Stimulated activated CD8-positive, alpha-beta memory T cell treated with anti-CD3 and anti-CD28 coated beads, Interleukin-7, amount 100 ng/mL, for 24 hours (primary cell): ENCODE results near the gene MYO5C.
"Not testable (repeated sequence)": the region's sequence is repeated elsewhere in the genome, so short reads cannot be mapped to it uniquely, and the experiment has no call there.

Experiments
- DNase-seq: peaks from one replicate; pipeline ENCODE4 v3.0.0-alpha.2; 2020; ENCODE audit warnings: low read depth

The MYO5C gene

DNA sequence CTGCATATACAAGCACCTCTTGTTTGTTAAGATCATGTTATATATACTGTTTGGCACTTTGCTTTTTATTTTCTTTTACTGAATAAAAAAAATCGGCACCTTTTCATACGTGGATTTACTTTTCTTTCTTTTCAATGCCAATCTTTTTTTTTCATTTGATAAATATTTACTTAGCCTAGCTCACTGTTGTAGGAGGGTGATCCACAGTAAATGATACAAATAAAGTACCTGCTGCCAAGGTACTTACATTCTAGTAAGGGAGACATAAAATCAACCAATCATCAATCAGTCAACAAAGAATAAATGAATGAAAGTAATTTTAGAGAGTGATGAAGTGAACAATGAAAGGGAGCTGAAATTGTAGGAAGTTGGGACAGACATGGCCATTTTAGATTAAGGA is 122.7 kb downstream of the MYO5C start:
- no peak for DNase-seq

DNA sequence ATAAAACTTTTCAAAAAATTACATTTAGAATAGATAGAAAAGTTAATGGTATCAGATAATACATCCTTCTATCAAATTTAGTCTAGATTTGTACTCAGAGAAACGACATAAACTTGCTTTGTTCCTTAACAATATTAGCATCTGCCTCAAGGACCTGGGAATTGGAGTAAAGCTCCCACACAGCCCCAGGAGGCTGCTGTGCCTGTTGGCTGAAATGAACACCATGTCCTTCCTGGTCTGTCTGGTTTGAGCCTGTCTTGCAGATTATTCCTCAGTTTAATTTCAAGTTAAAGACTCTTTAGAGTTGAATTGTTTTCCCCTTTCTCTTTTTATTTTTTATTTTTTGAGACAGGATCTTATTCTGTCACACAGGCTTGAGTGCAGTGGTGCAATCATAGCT is 123.8 kb downstream of the MYO5C start:
- DNase-seq: no peak

DNA sequence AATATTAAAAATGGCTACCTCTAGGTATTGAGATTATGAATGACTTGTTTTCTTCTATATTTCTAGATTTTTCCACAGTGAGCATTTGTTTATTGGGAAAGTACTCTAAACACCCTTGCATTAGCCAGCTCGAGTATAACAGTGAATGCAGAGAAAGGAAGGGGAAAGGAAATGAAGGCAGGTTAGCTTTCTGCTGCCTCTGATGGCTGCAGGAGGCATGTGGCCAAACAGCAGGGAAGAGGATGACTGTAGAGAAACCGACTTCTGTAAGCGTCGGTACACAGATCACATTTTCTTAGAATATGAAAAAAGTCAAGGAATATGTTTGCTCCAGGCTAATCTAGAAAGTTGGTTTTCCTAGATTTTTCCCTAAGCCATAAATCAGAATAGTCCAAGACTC is 124.2 kb downstream of the MYO5C start:
- no peak for DNase-seq

DNA sequence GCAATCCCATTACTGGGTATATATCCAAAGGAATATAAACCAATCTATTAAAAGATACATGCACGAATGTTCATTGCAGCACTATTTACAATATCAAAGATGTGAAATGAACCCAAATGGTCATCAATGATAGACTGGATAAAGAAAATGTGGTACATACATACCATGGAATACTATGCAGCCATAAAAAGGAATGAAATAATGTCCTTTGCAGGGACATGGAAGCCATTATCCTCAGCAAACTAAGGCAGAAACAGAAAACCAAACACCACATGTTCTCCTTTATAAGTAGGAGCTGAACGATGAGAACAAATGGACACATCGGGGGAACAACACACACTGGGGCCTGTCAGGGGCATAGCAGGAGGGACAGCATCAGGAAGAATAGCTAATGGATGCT is 125.4 kb downstream of the MYO5C start:
- DNase-seq: not testable (repeated sequence)

DNA sequence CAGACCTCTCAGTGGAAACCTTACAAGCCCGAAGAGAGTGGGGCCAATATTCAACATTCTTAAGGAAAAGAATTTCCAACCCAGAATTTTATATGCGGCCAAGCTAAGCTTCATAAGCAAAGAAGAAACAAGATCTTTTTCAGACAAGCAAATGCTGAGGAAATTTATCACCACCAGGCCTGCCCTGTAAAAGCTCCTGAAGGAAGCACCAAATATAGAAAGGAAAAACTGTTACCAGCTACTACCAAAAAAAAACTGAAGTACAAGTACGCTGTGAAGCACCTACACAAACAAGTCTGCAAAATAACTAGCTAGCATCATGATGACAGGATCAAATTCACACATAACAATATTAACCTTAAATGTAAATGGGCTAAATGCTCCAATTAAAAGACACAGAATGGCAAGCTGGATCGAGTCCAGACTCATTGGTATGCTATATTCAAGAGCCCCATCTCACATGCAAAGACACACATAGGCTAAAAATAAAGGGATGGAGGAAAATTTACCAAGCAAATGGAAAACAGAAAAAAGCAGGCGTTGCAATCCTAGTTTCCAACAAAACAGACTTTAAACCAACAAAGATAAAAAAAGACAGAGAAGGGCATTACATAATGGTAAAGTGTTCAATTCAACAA is 130.0 kb downstream of the MYO5C start:
- not testable (repeated sequence) for DNase-seq

DNA sequence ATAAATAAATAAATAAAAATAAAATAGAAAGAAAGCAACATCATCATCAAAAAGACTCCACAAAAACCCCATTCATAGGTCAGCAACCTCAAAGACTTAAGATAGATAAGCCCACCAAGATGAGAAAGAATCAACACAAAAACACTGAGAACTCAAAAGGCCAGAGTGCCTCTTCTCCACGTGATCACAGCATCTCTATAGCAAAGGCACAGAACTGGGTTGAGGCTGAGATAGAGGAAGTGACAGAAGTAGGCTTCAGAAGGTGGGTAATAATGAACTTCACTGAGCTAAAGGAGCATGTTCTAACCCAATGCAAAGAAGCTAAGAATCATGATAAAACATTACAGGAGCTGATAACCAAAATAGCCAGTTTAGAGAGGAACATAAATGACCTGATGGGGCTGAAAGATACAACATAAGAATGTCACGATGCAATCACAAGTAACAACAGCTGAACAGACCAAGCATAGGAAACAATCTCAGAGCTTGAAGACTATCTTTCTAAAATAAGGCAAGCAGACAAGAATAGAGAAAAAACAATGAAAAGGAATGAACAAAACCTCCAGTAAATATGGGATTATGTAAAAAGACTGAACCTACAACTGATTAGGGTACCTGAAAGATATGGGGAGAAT is 130.9 kb downstream of the MYO5C start:
- no peak for DNase-seq

DNA sequence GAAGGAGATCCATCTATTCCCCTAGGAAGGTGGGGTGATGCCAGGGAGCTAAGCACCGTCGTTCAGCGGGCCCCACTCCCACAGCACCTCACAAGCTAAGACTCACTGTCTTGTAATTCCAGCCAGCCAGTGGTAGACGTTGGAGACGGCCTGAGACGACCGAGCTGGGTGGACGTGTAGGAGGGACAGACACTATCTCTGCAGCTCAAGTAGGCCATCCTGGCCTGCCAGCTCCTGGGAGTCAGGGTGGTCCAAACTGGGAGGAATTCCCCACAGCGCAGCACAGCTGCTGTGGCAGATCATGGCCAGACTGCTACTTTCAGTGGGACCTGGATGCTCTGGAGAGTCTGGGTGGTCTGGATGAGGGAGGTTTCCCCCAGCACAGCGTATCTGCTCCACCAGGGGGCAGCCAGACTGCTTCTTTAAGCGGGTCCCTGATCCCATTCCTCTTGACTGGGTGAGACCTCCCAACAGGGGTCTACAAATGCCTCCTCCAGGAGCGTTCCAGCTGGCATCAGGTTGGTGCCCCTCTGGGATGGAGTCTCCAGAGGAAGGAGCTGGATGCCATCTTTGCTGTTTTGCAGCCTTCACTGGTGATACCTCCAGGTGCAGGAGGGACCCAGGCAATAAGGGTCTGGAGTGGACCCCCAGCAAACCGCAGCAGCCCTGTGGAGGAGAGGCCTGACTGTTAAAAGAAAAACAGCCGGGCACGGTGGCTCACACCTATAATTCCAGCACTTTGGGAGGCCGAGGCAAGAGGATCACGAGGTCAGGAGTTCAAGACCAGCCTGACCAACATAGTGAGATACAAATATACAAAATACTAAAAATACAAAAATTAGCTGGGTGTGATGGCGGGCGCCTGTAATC is 132.0 kb downstream of the MYO5C start:
- DNase-seq: no peak

DNA sequence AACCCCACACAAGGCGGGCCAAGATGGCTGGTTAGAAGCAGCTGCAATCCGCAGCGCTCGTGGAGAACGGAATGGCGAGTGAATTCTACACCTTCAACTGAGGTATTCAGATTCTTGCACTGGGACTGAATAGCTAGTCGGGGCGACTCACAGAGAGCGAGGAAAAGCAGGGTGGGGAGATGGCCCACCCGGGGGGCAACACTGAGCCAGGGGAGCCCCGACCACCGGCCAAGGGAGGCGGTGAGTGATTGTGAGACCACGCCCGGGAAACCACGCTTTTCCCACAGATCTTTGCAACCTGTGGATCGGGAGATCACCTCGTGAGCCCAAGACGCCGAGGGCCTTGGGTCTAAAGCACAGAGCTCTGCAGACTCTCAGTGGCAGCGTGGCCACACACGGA is 132.7 kb downstream of the MYO5C start:
- no peak for DNase-seq

DNA sequence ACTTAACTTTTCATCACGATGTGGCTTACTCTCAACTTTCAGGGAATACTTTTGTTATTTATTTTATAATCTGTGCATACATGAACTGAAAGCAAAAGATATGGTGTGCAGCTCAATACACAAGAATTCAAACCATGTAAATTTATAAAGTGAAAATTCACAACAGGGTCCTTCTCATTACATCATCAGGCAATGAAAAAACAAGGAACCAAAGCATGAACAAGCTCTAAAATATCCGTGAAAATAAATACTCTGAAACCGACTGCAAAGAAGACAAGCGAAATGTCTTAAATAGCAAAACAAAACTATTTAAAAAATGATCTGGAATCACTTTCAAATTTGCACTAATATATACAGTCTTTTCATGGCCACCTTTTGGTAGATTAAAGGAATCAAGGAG is 133.3 kb downstream of the MYO5C start:
- no peak for DNase-seq

DNA sequence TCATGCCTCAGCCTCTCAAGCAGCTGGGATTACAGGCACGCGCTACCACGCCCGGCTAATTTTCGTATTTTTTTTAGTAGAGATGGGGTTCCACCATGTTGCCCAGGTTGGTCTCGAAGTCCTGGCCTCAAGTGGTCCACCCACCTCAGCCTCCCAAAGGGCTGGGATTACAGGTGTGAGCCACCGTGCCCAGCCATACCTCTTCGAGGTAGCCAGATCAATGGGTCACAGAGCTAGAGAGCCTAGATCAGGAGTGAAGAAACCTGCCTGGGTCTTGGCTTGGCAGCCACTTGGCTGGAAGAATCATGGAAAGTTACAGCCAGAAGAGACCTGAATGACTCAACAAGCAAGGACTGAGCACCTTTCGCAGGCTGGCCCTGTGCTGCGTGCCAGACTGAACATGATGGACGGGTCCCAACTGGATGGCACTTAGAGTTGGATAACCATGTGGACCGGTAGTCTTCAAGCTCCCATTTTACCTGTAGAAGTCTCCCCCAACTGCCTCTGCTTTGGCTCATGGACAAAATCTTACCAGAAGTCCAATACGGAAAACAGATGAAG is 134.1 kb downstream of the MYO5C start:
- DNase-seq: no peak

DNA sequence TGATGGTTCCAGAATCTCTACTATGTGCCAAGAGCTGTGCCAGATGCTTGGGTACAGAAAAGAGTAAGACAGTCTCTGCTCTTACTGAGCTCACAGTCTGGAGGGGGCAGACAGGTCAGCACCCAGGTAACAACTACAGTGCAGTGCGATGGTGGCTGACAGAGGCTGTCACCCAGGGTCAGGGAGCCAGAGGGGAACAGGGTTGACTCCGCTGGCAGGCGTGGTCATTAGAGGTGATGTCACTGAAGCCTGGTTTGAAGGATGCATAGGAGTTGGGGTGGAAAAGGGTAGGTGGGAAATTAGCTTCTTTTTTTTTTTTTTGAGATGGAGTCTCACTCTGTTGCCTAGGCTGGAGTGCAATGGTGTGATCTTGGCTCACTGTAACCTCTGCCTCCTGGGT is 136.0 kb downstream of the MYO5C start:
- DNase-seq: no peak

DNA sequence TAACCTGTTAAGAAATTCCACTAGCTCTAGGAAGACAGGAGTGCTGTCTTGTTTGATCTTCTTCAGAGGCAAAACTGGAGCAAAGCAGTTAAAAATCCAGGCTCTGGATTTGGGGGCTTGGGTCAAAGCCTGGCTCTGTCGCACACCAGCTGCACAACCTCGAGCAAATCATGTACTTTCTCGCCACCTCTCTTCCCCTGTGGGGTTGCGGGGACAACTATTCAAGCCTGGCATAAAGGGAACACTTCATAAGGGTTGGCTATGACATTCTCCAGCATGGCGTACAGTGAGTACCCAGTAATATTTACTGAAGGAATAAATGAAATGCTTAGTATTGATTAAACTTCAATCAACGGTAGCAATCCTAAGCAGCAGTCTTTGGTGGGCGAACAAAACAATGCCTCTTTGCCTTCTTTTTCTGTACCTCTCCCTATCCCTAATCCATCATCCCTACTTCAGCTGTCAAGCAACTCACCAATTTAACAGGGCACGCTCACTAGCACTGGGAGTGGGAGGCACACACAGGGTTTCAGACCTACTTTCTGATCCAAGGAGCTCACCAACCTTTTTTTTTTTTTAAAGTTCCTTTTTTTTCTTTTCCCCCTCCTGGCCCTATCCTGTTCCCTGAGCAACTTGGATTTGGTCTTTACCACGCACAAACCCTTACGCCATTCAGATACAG is 137.4 kb downstream of the MYO5C start:
- no peak for DNase-seq

DNA sequence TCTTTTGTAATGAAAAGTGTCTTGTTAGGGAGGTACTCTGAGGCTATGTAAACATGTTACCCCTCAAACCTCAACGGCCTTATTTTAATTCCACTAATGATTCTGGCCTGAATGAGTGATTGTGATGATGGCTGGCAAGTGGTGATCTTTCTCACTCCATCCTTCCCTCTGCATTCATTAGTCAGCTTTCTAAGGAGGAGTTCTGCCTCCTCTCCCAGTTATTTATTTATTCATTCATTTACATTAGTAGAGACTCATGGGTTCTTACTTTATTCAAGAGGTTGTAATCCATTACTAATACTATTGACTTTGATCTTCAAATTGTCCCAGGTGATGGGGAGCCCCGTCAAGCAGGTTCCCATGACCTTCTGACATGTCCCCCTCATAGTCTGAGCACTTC is 139.7 kb downstream of the MYO5C start:
- no peak for DNase-seq

DNA sequence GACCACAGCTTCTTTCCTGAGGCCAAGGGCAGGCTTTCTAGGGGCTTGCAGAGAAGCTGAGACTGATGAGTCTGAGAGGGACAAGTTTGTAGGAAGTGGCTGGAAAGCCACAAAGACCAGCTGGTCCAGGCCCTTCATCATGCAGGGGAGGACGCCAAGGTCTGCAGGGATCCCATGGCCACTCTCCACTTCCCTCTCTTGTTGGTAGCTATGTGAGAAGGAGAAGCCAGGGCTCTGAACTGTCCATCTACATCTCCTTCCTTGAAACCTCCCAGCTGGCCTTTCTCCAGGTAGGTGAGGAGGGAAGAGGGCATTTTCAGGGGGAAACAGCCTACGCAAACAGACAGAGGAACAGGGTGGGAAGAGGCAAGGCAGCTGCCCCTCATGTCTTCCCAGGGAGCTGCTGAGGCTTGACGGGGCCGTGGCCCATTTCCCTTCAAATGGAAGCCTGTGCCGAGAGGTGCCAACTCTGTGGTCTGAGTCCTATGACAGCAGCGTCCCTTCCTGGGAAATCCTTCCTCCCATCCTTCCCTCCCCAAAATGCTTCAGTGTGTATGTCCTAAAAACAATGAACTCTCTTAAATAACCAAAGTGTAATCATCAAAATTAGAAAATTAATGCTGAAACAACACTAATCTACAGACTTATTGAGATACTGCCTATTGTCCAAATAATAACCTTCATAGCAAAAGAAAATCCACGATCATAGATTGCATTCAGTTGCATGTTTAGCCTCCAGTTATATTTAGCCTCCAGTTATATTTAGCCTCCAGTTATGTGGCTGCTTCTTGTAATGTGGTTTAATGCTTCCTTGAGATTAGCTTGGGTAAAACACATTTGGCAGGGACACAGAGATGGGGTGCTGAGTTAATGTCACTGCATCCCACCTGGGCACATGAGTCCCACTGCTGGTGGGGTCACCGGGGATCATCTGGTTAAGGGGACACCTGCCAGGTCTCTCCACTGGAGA is 140.4 kb downstream of the MYO5C start:
- DNase-seq: no peak

DNA sequence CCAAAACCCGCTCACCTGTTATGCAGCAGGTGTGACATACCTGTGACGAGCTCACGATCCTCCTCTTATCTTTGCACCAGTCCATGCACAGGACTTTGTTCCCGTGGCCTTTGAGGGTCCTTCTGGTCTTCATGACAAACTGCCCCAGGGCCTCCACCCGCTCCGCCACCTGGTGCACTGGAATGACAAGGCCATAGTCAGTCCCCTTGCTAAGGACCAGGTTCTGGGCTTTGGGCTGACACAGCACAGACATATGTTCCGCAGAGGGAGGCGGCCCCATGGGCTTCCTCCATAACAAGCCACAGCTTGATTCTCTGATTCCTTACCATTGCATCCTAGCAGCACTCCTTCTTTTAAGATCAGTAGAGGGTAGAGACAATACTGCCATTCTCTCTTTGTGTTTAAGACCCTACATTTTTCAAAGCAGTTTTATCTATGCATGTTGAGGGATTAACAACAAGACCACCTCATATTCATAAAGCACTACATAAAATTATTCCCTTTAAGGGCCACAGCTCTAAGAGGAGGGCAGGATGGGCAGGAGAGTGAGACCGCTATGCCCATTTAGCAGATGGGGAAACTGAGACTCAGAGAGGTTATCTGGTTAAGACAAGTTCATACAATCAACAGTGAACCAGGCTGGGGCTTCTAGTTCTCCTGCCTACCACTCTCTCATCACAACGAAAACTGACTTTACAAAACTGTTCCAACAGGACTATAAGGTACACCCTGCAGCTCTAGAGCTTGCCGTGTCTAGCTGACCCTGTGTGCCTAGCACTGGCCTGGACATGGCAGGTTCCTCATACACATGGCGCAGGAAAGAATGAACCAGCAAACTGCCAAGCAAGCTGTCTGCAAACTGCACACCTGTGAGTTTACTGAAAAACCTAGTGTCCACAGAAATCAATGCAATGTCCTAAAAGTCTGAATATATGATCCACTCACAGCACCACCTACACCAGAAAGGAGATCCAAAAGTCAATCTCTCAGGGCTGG is 141.4 kb downstream of the MYO5C start:
- no peak for DNase-seq

DNA sequence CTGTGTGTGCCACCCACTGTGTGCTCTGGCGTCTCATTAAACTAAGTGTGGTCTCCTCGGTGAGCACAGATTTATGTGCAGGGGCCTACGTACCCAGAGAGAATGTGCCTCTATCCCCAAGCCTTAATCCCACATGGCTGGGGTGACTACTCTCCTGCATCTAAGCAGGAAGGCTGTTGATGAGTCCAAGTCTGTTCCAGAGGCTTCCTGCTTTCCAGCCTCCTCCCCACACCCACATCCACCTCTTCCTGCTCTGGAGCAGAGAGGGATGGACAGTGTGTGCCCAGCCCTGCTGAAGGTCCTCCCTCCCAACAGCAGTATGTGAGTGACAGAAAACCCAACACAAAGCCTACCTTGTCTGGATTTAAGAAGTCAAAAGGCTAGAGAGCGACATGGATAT is 144.3 kb downstream of the MYO5C start:
- no peak for DNase-seq

DNA sequence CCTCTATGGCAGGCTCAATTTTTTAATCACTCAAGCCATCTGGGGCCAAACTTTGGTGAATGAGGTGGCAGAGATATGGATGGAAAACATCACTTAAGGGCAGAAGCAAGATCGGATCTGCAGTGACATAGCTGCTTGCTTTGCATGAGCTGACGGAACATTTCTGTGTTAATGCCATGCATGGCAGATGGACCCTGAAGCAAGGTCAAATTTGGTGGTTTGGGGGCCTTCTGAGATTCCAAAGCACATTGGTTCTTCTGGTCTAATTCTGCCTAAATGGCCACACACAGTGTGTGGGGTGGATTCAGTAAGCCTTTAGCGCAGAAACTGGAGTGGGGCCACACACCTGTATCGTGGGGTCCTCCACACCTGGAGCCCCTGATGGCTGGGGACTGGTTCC is 144.7 kb downstream of the MYO5C start:
- no peak for DNase-seq

DNA sequence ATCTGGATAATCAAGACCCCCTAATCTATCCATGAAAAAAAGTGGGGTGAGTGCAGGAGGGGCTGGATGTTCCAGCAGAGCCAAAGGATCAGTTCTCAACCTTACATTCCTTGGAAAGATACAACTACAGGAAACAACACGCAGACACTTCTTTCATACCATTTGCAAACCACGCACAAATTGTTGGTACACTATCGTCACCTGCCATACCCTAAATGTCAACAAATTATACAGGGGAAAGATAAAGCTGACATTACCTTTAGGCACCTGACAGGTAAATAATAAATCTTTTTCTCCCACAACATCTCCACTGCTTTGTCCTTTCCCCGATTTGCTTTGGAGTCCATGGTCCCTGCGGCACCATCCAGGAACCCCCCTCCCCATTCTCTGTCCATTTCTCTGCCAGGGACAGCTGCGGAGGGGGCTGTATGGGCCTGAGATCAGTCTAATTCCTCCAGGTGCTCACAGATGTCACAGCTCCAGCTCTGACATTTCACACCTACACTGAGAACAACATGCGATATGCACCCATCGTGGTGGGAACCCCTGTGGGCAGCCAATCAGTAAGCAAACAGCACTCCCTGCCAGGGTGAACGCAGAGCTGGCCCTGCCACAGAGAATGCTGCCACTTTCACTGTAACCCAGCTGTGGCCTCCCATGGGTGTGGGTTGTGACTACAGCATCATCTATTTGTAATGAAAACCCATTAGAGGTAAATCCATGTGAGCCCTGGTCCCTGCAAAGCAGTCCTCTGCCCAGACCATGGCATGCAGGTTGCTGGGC is 145.4 kb downstream of the MYO5C start:
- no peak for DNase-seq

DNA sequence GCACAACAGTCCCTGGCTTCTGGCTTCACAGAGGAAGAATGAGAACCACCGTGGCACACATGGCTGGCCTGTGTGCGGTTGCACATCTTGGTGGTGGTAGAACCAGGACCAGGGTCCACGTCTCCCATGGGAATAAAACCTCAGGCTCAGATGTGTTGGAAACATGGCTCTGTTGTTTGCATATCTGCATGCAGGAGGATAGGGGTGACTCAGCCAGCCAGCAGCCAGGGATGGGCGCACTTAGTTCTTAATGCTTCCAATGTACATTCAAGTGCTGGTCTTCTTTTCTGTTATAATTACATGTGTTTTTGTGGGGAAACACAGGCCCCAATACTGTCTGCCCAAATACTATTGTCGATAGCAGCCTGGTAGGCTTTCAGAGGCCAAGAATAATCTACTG is 147.2 kb downstream of the MYO5C start:
- DNase-seq: no peak
